HS-27A (cell line): ENCODE results near the gene CHD9.
"Not testable (repeated sequence)": the region's sequence is repeated elsewhere in the genome, so short reads cannot be mapped to it uniquely, and the experiment has no call there.

Source experiments
- DNase-seq: peaks from one replicate; pipeline ENCODE4 v3.0.0-alpha.2; 2012; ENCODE audit warnings: low read depth, missing footprints

Gene CHD9

GRCh38 chr16:53131363-53132071 lies 76.7 kb downstream of the CHD9 start:
- DNase-seq = peak; percentile 29

DNA sequence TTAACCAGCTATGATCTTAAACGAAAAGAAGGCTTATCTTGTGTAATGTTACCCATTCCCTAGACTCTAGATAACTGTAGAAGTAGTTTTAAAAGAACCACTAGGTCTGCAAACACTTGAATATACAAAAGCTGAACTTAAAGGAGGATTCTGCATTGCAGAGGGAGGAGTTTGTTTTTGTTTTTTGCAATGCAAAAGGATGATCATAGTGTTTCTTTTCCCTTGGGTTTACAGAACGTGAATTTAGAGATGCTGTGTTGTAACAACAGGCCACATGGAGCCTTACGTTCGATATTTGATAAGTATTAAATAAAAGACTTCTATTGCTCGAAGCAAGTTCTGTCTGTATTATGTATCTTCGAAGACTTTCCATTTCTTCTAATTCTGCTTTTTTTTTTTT lies 77.6 kb downstream of the CHD9 start:
- no peak for DNase-seq

DNA sequence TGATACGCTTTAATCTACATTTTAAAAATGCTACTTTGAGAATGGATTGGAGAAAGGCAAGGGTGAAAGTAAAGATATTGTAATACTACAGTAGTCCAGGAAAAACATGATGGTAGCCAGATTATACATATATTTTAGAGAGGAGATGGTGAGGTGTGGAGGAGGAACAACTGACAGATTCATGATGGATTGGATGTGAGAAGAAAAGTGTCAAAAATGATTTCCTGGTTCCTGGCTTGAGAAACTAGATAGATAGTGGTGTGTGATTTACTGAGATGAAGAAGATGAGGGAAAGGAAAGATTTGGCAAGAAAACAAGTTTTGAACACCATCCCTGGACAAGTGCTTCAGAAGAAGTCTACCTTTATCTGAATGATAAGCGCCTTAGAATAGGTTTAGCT lies 80.5 kb downstream of the CHD9 start:
- DNase-seq = no peak

GRCh38 chr16:53142823-53143568 lies 88.2 kb downstream of the CHD9 start:
- DNase-seq = no peak

GRCh38 chr16:53147500-53148065 lies 92.8 kb downstream of the CHD9 start:
- no peak for DNase-seq

GRCh38 chr16:53150769-53151168 lies 96.0 kb downstream of the CHD9 start:
- no peak for DNase-seq

- DNase-seq = no peak
Measured at GRCh38 chr16:53152329-53152728, 97.5 kb downstream of the CHD9 start.

DNA sequence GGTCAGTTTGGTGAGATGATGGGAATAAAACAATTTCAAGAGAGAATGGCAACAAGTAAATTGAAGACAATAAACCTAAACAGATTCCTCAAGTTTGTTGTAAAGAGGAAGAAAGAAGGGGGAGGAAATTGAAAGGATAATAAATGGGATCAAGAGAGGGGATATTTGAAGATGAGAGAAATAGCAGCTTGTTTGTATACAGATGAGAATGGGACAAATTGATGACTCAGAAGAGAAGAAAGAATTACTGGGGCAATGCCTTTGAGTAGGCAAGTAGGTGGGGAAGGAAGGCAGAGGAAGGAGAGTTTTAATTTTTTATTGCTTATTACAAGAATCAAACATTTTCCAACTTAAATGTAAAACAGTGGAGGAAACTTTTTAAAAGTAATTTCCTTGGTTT lies 98.3 kb downstream of the CHD9 start:
- no peak for DNase-seq

DNA sequence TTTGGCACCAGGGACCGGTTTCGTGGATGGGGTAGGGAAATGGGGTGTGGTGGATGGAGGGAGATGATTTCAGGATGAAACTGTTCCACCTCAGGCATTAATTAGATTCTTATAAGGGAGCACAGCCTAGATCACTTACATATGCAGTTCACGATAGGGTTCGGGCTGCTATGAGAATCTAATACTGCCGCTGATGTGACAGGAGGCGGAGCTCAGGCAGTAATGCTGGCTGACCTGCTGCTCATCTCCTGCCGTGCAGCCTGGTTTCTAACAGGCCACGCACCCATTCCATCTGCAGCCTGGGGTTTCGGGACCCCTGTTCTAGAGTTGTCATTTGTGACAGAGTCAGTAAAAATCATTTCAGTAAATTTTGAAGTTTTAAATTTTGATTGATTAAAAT lies 99.7 kb downstream of the CHD9 start:
- DNase-seq = no peak

- DNase-seq = no peak
Measured at GRCh38 chr16:53156516-53156915, 101.7 kb downstream of the CHD9 start.

DNA sequence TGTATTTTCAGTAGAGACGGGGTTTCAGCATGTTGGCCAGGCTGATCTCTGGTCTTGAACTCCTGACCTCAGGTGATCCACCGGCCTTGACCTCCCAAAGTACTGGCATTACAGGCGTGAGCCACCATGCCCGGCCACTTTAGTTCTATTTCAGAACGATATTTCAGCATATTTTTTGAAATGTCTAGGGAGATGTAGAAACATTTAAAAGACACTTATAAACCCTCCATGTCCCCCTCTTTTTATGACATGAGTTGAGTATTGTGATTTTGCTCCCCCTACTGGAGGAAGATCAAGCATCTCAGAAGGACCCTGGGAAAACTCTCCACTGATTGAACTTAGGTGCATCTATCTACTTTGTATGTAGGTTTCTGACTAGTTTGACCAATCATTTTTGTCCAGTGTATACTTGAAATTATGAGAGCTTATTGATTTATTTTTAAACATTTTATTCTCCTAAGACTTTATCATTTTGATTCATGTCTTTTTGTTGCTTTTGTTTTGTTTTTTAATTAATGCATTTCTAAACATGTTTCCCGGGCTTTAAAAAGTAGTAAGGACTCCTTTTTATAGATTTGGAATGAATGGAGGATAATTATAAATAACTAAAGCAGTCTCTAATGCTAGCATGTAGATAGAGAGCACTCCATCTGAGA lies 105.1 kb downstream of the CHD9 start:
- peak; percentile 9 for DNase-seq

DNA sequence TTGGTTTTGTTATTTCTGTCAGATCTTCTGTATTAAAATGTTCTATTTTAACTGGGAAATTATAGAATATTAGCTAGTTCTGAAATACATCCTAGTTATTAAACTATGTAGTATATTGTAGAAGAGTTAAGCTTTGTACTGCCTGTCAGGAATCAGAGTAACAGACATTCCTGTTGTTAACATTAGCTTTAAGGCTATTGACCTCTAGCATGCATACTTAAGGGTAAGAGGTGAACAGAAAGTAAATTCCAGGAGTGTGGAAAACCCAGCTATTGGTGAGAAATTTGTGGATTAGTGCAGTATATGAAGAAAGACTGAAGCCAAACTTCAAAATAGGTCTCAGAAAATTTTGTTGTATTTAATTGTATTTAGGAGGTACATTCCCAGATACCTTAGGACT lies 111.3 kb downstream of the CHD9 start:
- DNase-seq = no peak

GRCh38 chr16:53168744-53169143 lies 114.0 kb downstream of the CHD9 start:
- DNase-seq = no peak

DNA sequence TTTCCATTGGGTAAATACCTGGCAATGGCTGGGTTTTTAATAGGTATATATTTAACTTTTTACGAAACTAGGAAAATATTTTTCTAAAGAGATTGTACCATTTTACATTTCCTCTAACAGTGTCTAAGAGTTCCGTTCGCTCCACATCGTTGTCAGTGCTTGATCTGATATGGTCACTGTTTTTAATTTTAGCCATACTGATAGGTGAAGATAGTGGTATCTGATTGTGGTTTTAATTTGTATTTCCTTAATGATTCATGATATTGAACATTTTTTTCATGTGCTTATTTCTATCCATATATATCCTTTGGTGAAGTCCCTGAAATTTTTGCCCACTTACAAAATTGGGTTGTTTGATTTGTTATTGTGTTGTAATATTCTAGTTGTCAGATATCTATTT lies 117.7 kb downstream of the CHD9 start:
- no peak for DNase-seq

DNA sequence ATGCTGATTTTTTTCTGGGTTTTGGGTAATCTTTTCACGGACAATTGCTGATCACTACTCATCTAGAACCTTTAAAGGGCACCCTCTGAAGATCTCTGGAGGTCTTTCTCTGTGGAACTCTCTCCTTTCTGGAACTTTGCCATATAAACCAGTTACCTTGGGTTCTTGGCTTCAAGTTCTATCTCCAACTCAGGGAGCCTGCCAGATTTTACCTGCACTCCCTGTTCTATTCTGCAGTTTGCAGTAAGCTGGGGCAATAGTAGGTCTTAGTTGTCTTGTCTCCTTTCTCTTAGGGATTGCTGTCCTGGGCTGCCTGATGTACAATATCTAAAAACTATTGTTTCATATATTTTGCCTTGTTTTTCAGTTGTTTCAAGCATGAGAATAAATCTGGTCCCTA lies 120.3 kb downstream of the CHD9 start:
- no peak for DNase-seq

GRCh38 chr16:53176434-53176833 lies 121.6 kb downstream of the CHD9 start:
- DNase-seq = no peak

DNA sequence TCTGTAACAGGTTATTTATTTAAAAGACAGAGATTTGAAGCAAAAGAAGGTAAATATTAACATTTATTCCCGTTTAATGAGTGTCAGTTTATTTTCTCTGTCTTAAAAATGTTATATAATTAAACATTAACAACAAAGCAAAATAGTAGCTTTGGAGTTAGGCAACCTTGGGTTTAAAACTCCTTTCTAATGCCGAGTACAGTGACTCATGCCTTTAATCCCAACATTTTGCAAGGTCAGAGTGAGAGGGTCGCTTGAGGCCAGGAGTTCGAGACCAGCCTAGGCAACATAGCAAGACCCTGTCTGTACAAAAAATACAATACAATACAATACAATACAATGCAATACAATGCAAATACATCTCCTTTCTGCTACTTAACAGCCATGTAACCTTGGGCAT lies 128.7 kb downstream of the CHD9 start:
- DNase-seq = no peak

- DNase-seq = not testable (repeated sequence)
Measured at GRCh38 chr16:53185741-53186140, 130.9 kb downstream of the CHD9 start.

- no peak for DNase-seq
Measured at GRCh38 chr16:53187775-53188174, 133.0 kb downstream of the CHD9 start.

DNA sequence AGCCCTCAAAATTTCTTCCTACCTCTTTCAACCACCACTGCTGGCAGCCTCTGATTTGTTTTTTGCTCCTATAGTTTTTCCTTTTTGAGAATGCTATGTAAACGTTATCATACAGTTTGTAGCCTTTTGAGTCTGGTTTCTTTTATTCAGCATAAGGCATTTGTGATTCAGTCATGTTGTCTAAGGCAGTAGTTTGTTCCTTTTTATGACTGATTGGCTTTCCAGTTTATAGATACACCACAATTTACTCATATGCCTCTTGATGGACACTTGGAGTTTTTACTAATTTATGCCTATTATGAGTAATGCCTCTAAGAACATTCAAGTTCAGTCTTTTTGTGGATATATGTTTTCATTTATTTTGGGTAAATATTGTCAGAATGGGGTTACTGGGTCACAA lies 136.6 kb downstream of the CHD9 start:
- DNase-seq = no peak

DNA sequence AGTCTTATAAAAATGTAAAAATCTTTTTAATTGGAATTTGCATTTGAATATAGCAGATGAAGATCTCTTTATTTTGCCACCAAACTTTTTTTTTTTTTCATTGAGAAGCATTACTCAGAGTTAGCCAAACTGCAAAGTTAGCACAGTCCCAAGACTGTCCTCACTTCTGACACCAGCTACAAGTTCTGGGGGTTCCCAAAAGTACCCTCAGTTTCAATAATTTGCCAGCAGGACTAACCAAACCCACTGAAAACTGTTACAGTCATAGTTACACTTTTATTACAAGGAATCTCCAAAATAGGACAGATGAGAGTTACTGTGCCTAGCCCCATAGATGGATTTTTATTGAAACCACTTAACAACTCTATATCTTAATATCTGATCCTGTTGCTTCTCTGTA lies 144.1 kb downstream of the CHD9 start:
- DNase-seq = no peak

DNA sequence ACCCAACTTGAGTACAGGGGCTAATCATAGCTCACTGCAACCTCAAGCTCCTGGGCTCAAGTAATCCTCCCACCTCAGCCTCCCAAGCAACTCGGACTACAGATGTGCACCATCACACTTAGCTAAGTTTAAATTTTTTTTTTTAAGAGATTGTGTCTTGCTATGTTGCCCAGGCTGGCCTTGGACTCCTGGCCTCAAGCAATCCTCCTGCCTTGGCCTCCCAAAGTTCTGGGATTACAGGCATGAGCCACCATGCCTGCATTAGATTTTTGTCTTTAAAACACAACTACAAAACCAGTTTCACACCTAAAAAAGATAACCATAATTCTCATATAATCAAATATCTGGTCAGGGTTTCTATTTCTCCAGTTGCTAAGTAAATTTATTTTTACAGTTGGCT lies 147.1 kb downstream of the CHD9 start:
- no peak for DNase-seq

DNA sequence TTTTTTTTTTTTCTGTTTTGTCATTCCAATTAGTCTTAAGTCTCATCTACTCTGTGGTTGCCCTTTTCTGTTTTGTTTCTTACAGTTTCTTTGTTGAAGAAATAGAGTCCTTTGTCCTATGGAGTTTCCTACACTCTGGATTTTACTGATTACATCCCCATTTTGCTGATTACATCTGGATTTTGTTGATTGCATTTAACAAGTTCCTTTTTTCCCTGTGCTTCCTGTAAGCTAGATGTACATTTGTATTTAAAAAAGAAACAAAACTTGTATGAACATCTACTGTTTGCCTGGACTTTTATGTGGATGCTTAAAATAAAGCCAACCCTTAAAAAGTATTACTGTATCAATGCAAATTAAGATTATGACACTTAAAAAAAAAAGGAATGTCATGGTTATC lies 147.6 kb downstream of the CHD9 start:
- DNase-seq = no peak
